ENCODE measurements around the gene MAD1L1. TPM values are rescaled to one million over a fixed set of nuclear protein-coding genes. Genes with fewer than 3 reads are reported as not detected.

Gene MAD1L1
- total RNA-seq, 2 experiments from 2014 or later, result 40.0 to 44.7 TPM

- DNase-seq (no peak), ATAC-seq (no peak)
- ChIA-PET CTCF (no interaction called here), POLR2A (no interaction called here)
- H3K9me3 Mint-ChIP-seq, result no peaks in the 10 kb centered on the region
- peaks cover 3% of the 10 kb centered on the region for H3K36me3 Mint-ChIP-seq (ENCODE audit: low read depth)
- H3K27me3 Mint-ChIP-seq, result no peaks in the 10 kb centered on the region
- H3K4me1 Mint-ChIP-seq (ENCODE audit: low read depth), result no peaks in the 10 kb centered on the region
- intact Hi-C loops (cut with micrococcal nuclease), result no loop called here
- H3K27ac Mint-ChIP-seq, result no peak overlapping the region
- H3K4me3 Mint-ChIP-seq, result no peak overlapping the region
- TF ChIP-seq CTCF (IDR thresholded peaks at IDR 0.05), result no peak
Measured at GRCh38 chr7:2278026-2278425, 45.3 kb upstream of the MAD1L1 start.

- no peak overlapping the region for H3K4me3 Mint-ChIP-seq
- peaks cover 3% of the 10 kb centered on the region for H3K36me3 Mint-ChIP-seq (ENCODE audit: low read depth)
- no peak overlapping the region for H3K27ac Mint-ChIP-seq
- ATAC-seq (no peak), DNase-seq (no peak)
- H3K4me1 Mint-ChIP-seq (ENCODE audit: low read depth), result no peaks in the 10 kb centered on the region
- no peaks in the 10 kb centered on the region for H3K27me3 Mint-ChIP-seq
- intact Hi-C loops (cut with micrococcal nuclease), result no loop called here
- TF ChIP-seq CTCF (IDR thresholded peaks at IDR 0.05), result no peak
- POLR2A ChIA-PET, result no interaction called here
- CTCF ChIA-PET, result no interaction called here
- H3K9me3 Mint-ChIP-seq, result no peaks in the 10 kb centered on the region
Measured at GRCh38 chr7:2276107-2276506, 43.4 kb upstream of the MAD1L1 start.

- no peak for ATAC-seq
- POLR2A ChIA-PET, result no interaction called here
- H3K27me3 Mint-ChIP-seq, result no peaks in the 10 kb centered on the region
- no peak for TF ChIP-seq CTCF (IDR thresholded peaks at IDR 0.05)
- no peaks in the 10 kb centered on the region for H3K9me3 Mint-ChIP-seq
- CTCF ChIA-PET, result no interaction called here
- no peaks in the 10 kb centered on the region for H3K4me1 Mint-ChIP-seq (ENCODE audit: low read depth)
- H3K4me3 Mint-ChIP-seq, result no peak overlapping the region
- no peak overlapping the region for H3K27ac Mint-ChIP-seq
- intact Hi-C loops (cut with micrococcal nuclease), result no loop called here
- H3K36me3 Mint-ChIP-seq (ENCODE audit: low read depth), result peaks cover 3% of the 10 kb centered on the region
- DNase-seq, result no peak
Measured at GRCh38 chr7:2275101-2275500, 42.4 kb upstream of the MAD1L1 start.

GRCh38 chr7:2274666-2275065 lies 41.9 kb upstream of the MAD1L1 start:
- Mint-ChIP-seq H3K27me3 (no peaks in the 10 kb centered on the region), H3K36me3 (ENCODE audit: low read depth) (peaks cover 3% of the 10 kb centered on the region), H3K4me1 (ENCODE audit: low read depth) (no peaks in the 10 kb centered on the region), H3K9me3 (no peaks in the 10 kb centered on the region), H3K27ac (no peak overlapping the region), H3K4me3 (no peak overlapping the region)
- intact Hi-C loops (cut with micrococcal nuclease), result no loop called here
- no peak for ATAC-seq
- CTCF ChIA-PET, result no interaction called here
- POLR2A ChIA-PET, result no interaction called here
- DNase-seq, result no peak
- TF ChIP-seq CTCF (IDR thresholded peaks at IDR 0.05), result no peak

GRCh38 chr7:2273866-2274265 lies 41.1 kb upstream of the MAD1L1 start:
- H3K4me3 Mint-ChIP-seq, result no peak overlapping the region
- intact Hi-C loops (cut with micrococcal nuclease), result no loop called here
- H3K9me3 Mint-ChIP-seq, result no peaks in the 10 kb centered on the region
- no peak for ATAC-seq
- ChIA-PET POLR2A (no interaction called here), CTCF (no interaction called here)
- H3K36me3 Mint-ChIP-seq (ENCODE audit: low read depth), result peaks cover 5% of the 10 kb centered on the region
- H3K27ac Mint-ChIP-seq, result no peak overlapping the region
- TF ChIP-seq CTCF (IDR thresholded peaks at IDR 0.05), result no peak
- H3K27me3 Mint-ChIP-seq, result no peaks in the 10 kb centered on the region
- no peaks in the 10 kb centered on the region for H3K4me1 Mint-ChIP-seq (ENCODE audit: low read depth)
- DNase-seq, result no peak

All from activated CD8-positive, alpha-beta T cell treated with anti-CD3 and anti-CD28 coated beads for 36 hours (primary cell).